ENCODE results near the gene OR2G3. TPM values are rescaled to one million over a fixed set of nuclear protein-coding genes. Genes with fewer than 3 reads are reported as not detected.

The OR2G3 gene
- total RNA-seq, 1 experiment from 2014 or later, result not detected

- Histone ChIP-seq H3K4me1 (ENCODE audit: insufficient read depth, low read length) (peaks cover 26% of the 10 kb centered on the region), H3K9ac (ENCODE audit: low read length) (no peak overlapping the region), H3K36me3 (ENCODE audit: low read depth, low read length) (no peaks in the 10 kb centered on the region), H3K4me2 (ENCODE audit: low read length) (no peak overlapping the region), H4K20me1 (ENCODE audit: low read length) (no peaks in the 10 kb centered on the region), H3K4me3 (ENCODE audit: low read length) (no peak overlapping the region), H3K9me2 (replicated peaks; ENCODE audit: low read length) (no peaks in the 10 kb centered on the region), H3F3A (ENCODE audit: low read length, unreplicated experiment) (no peaks in the 10 kb centered on the region), H3K79me2 (ENCODE audit: low read length) (no peaks in the 10 kb centered on the region), H3K27me3 (ENCODE audit: low read length) (peaks cover 9% of the 10 kb centered on the region; the same call in 1 of the 2 replicates), H3K27ac (ENCODE audit: low read length) (no peak overlapping the region), H3K9me3 (ENCODE audit: low read length) (no peaks in the 10 kb centered on the region), H2AFZ (ENCODE audit: low read length) (no peak overlapping the region)
- intact Hi-C loops (cut with micrococcal nuclease), result no loop called here
- no peak for TF ChIP-seq EZH2 (IDR thresholded peaks at IDR 0.05; ENCODE audit: low read length, unreplicated experiment)
- no peak for TF ChIP-seq EZH2phosphoT487 (IDR thresholded peaks at IDR 0.05; ENCODE audit: borderline replicate concordance, low read length)
- POLR2A ChIA-PET (ENCODE audit: unreplicated experiment), result no interaction called here
- DNase-seq (no peak), ATAC-seq (no peak)
- no TSS peak for BruUV-seq (replicated peaks)
- CTCF ChIA-PET, result no interaction called here
These were observed 32.6 kb downstream of the OR2G3 start for GRCh38 chr1:247638011-247638410.

DNA sequence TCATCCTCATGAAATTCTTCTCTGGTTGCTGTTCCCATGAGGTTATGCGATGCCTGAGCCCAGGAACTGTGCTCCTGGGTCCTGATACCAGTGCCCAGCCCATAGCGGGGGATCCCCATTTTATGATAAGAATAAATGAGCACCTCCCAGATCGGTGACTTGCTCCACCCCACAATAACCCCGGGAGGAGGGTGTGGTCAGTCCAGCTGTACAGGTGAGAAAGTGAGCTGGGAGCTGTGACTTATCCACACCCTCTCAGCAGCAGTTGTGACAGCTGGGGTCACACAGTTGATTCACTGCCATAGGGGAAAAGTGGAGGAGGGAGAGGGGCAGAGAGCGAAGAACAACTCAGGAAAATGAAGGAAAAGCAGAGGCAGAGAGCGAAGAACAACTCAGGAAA lies 33.4 kb downstream of the OR2G3 start:
- Histone ChIP-seq H3F3A (ENCODE audit: low read length, unreplicated experiment) (no peaks in the 10 kb centered on the region), H3K9ac (ENCODE audit: low read length) (peak overlapping the region; percentile 79), H3K4me3 (ENCODE audit: low read length) (peak overlapping the region; percentile 69), H4K20me1 (ENCODE audit: low read length) (no peaks in the 10 kb centered on the region), H3K79me2 (ENCODE audit: low read length) (no peaks in the 10 kb centered on the region), H3K4me1 (ENCODE audit: insufficient read depth, low read length) (peaks cover 26% of the 10 kb centered on the region), H3K9me3 (ENCODE audit: low read length) (no peaks in the 10 kb centered on the region), H3K27me3 (ENCODE audit: low read length) (peaks cover 9% of the 10 kb centered on the region; the same call in 1 of the 2 replicates), H3K36me3 (ENCODE audit: low read depth, low read length) (no peaks in the 10 kb centered on the region), H3K4me2 (ENCODE audit: low read length) (peak overlapping the region; percentile 88), H2AFZ (ENCODE audit: low read length) (peak overlapping the region; percentile 94), H3K27ac (ENCODE audit: low read length) (no peak overlapping the region), H3K9me2 (replicated peaks; ENCODE audit: low read length) (no peaks in the 10 kb centered on the region)
- ATAC-seq (peak; percentile 5; the same call in 1 of the 2 replicates), DNase-seq (peak; percentile 26)
- TSS peak; percentile 81 for BruUV-seq (replicated peaks)
- TF ChIP-seq, protein P1, sequence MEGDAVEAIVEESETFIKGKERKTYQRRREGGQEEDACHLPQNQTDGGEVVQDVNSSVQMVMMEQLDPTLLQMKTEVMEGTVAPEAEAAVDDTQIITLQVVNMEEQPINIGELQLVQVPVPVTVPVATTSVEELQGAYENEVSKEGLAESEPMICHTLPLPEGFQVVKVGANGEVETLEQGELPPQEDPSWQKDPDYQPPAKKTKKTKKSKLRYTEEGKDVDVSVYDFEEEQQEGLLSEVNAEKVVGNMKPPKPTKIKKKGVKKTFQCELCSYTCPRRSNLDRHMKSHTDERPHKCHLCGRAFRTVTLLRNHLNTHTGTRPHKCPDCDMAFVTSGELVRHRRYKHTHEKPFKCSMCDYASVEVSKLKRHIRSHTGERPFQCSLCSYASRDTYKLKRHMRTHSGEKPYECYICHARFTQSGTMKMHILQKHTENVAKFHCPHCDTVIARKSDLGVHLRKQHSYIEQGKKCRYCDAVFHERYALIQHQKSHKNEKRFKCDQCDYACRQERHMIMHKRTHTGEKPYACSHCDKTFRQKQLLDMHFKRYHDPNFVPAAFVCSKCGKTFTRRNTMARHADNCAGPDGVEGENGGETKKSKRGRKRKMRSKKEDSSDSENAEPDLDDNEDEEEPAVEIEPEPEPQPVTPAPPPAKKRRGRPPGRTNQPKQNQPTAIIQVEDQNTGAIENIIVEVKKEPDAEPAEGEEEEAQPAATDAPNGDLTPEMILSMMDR (conservative IDR thresholded peaks at IDR 0.05; ENCODE audit: low read depth, low read length), result no peak
- TF ChIP-seq EZH2 (IDR thresholded peaks at IDR 0.05; ENCODE audit: low read length, unreplicated experiment), result no peak
- TF ChIP-seq EZH2phosphoT487 (IDR thresholded peaks at IDR 0.05; ENCODE audit: borderline replicate concordance, low read length), result no peak
- intact Hi-C loops (cut with micrococcal nuclease), result loop anchor here (1.0 kb wide), 2 partner anchors 62 to 109 kb away; no protein-coding TSS in a partner anchor
- CTCF ChIA-PET, result interaction anchor here (0.5 kb wide), 1 partner anchor 220 kb away, joined by 5 read pairs; no protein-coding TSS in a partner anchor
- POLR2A ChIA-PET (ENCODE audit: unreplicated experiment), result no interaction called here

DNA sequence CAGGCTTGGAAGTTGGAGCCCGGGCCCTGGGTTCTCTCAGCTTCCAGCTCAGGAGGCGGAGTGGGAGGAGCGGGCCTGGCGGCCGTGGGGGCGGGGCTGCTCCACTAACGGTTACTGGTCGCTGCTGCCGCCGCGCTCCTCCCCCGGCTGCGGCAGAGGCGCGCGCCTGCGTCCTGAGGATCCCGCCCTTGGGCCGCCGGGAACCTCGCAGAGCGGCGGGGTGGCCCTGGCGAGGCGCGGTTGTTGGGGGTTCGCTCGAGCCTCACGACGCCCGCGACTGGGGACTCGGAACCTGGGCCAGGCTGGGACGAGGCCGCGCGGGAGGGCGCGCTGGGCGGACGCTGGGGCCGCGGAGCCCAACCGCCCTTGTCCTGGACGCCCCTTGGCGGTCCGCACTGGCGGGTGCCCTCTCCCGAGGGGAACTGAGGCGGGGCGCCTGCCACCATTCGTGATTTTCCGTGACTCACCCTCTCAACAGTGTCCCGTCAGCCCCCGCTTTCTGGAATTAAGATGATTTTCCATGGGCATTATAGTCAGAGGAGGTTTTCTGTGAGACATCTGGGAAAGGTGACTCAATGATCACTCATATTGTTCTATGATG lies 34.1 kb downstream of the OR2G3 start:
- DNase-seq (peak; percentile 96), ATAC-seq (peak; percentile 99)
- BruUV-seq (replicated peaks), result TSS peak; percentile 71
- Histone ChIP-seq H3K9ac (ENCODE audit: low read length) (peak overlapping the region; percentile 79), H3F3A (ENCODE audit: low read length, unreplicated experiment) (no peaks in the 10 kb centered on the region), H3K4me1 (ENCODE audit: insufficient read depth, low read length) (peaks cover 26% of the 10 kb centered on the region), H3K27me3 (ENCODE audit: low read length) (peaks cover 9% of the 10 kb centered on the region; the same call in 1 of the 2 replicates), H3K79me2 (ENCODE audit: low read length) (no peaks in the 10 kb centered on the region), H3K36me3 (ENCODE audit: low read depth, low read length) (no peaks in the 10 kb centered on the region), H3K9me2 (replicated peaks; ENCODE audit: low read length) (no peaks in the 10 kb centered on the region), H3K4me2 (ENCODE audit: low read length) (peak overlapping the region; percentile 88), H2AFZ (ENCODE audit: low read length) (peak overlapping the region; percentile 94), H3K27ac (ENCODE audit: low read length) (peak overlapping the region; percentile 86), H4K20me1 (ENCODE audit: low read length) (no peaks in the 10 kb centered on the region), H3K9me3 (ENCODE audit: low read length) (no peaks in the 10 kb centered on the region), H3K4me3 (ENCODE audit: low read length) (peak overlapping the region; percentile 69)
- ChIA-PET CTCF (interaction anchor here (0.5 kb wide), 1 partner anchor 219 kb away, joined by 5 read pairs; no protein-coding TSS in a partner anchor), POLR2A (ENCODE audit: unreplicated experiment) (no interaction called here)
- intact Hi-C loops (cut with micrococcal nuclease), result loop anchor here (1.0 kb wide), 2 partner anchors 63 to 110 kb away; no protein-coding TSS in a partner anchor
- no peak for TF ChIP-seq EZH2phosphoT487 (IDR thresholded peaks at IDR 0.05; ENCODE audit: borderline replicate concordance, low read length)
- TF ChIP-seq, protein P1 (conservative IDR thresholded peaks at IDR 0.05; ENCODE audit: low read depth, low read length), result no peak
- TF ChIP-seq EZH2 (IDR thresholded peaks at IDR 0.05; ENCODE audit: low read length, unreplicated experiment), result no peak
